HCT116 (cell line): ENCODE measurements around the gene ASAP2.

ENCODE experiments used
- EZH2 ChIP-seq: fragments of 200-600 bp; sonication (generic); IDR thresholded peaks from 2 replicates; pipeline ENCODE4 v1.6.1; 2017; ENCODE audit warnings: antibody characterized with exemption, mixed run types
- EZH2phosphoT487 ChIP-seq: fragments of 200-600 bp; IDR thresholded peaks from 2 replicates; pipeline ENCODE4 v1.6.1; 2018; ENCODE audit warnings: antibody characterized with exemption, borderline replicate concordance
- POLR2A ChIP-seq: IDR thresholded peaks from 2 replicates; pipeline ENCODE4 v1.7.0; 2011; ENCODE audit warnings: borderline replicate concordance; ENCODE audit not compliant: insufficient read depth, insufficient read length; ENCODE audit errors: extremely low read depth
- POLR2AphosphoS5 ChIP-seq: IDR thresholded peaks from 2 replicates; pipeline ENCODE4 v1.6.1; 2011; ENCODE audit warnings: mild to moderate bottlenecking, low read depth, low read length, moderate library complexity
- RAD21 ChIP-seq: IDR thresholded peaks from 2 replicates; pipeline ENCODE4 v1.6.1; 2012; ENCODE audit warnings: low read depth, mild to moderate bottlenecking
- REST ChIP-seq: IDR thresholded peaks from 2 replicates; pipeline ENCODE4 v1.6.1; 2012; ENCODE audit warnings: low read depth
- SIN3A ChIP-seq: IDR thresholded peaks from 2 replicates; pipeline ENCODE4 v1.6.1; 2012; ENCODE audit warnings: low read depth
- SP1 ChIP-seq: IDR thresholded peaks from 2 replicates; pipeline ENCODE4 v1.6.1; 2012; ENCODE audit warnings: low read depth
- SRF ChIP-seq: IDR thresholded peaks from 2 replicates; pipeline ENCODE4 v1.6.1; 2012; ENCODE audit warnings: low read depth
- TCF7L2 ChIP-seq: IDR thresholded peaks from 2 replicates; pipeline ENCODE4 v1.7.0; 2011; ENCODE audit warnings: borderline replicate concordance, inconsistent platforms; ENCODE audit not compliant: insufficient read depth, insufficient read length; ENCODE audit errors: extremely low read depth
- YY1 ChIP-seq: IDR thresholded peaks from 2 replicates; pipeline ENCODE4 v1.6.1; 2011; ENCODE audit warnings: low read length, low read depth, moderate library complexity, mild to moderate bottlenecking; ENCODE audit not compliant: insufficient replicate concordance; ENCODE audit errors: extremely low read depth
- TF ChIP-seq, protein P1 (sequence below), 3 experiments: fragments of 200-600 bp in 1 of 3; sonication (generic) in 1 of 3; IDR thresholded peaks in 2 of 3; conservative IDR thresholded peaks in 1 of 3; 2 replicates each; pipeline ENCODE4 v1.5.1; 2012 to 2017; ENCODE audit warnings: low read depth in 2 of 3, low read length in 2 of 3, antibody characterized with exemption in 1 of 3, borderline replicate concordance in 1 of 3, control low read depth in 1 of 3, mild to moderate bottlenecking in 1 of 3, mixed read lengths in 1 of 3, mixed run types in 1 of 3, moderate library complexity in 1 of 3; ENCODE audit not compliant: insufficient read depth in 1 of 3

- TF ChIP-seq SRF (no peak), YY1 (no peak), EZH2phosphoT487 (no peak), TCF7L2 (no peak), EZH2 (no peak), SP1 (no peak), POLR2AphosphoS5 (no peak), REST (no peak), POLR2A (no peak), RAD21 (no peak), SIN3A (no peak)
- TF ChIP-seq, protein P1, sequence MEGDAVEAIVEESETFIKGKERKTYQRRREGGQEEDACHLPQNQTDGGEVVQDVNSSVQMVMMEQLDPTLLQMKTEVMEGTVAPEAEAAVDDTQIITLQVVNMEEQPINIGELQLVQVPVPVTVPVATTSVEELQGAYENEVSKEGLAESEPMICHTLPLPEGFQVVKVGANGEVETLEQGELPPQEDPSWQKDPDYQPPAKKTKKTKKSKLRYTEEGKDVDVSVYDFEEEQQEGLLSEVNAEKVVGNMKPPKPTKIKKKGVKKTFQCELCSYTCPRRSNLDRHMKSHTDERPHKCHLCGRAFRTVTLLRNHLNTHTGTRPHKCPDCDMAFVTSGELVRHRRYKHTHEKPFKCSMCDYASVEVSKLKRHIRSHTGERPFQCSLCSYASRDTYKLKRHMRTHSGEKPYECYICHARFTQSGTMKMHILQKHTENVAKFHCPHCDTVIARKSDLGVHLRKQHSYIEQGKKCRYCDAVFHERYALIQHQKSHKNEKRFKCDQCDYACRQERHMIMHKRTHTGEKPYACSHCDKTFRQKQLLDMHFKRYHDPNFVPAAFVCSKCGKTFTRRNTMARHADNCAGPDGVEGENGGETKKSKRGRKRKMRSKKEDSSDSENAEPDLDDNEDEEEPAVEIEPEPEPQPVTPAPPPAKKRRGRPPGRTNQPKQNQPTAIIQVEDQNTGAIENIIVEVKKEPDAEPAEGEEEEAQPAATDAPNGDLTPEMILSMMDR (IDR thresholded peaks at IDR 0.05 in 2 of 3, conservative IDR thresholded peaks at IDR 0.05 in 1 of 3; ENCODE audit: borderline replicate concordance in 1 of 3, insufficient read depth in 1 of 3, low read depth in 2 of 3, low read length in 2 of 3) = no peak
These were observed 169.3 kb downstream of the ASAP2 start for GRCh38 chr2:9375857-9376428.
